GM20000 (cell line): ENCODE results near the gene C1QA.

Source experiments
- DNase-seq: peaks from one replicate; pipeline ENCODE4 v3.0.0; 2012; ENCODE audit warnings: low spot score
- TF ChIP-seq, protein P1 (sequence below): IDR thresholded peaks from 2 replicates; pipeline ENCODE4 v1.5.1; 2012; ENCODE audit warnings: mild to moderate bottlenecking, control low read depth; ENCODE audit errors: extremely low read depth, missing control alignments

The C1QA gene, protein sequence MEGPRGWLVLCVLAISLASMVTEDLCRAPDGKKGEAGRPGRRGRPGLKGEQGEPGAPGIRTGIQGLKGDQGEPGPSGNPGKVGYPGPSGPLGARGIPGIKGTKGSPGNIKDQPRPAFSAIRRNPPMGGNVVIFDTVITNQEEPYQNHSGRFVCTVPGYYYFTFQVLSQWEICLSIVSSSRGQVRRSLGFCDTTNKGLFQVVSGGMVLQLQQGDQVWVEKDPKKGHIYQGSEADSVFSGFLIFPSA

DNA sequence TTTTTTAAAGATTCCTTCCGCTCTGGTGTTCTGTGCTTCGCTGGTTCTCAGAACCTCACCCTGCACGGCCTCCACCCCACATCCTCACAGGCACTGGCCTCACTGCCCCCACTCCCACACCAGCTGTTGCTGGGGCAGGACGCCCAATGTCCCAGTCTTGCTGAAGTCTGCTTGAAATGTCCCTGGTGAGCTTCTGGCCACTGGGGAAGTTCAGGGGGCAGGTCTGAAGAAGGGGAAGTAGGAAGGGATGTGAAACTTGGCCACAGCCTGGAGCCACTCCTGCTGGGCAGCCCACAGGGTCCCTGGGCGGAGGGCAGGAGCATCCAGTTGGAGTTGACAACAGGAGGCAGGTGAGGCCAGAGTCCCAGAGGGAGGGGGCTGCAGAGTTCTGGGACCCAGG lies at the start of gene C1QA:
C1QA (plus strand) TSS at position 276 of the 400 bp plus-strand sequence. CDS start 989 bp downstream, outside the sequence.
- DNase-seq, result no peak

DNA sequence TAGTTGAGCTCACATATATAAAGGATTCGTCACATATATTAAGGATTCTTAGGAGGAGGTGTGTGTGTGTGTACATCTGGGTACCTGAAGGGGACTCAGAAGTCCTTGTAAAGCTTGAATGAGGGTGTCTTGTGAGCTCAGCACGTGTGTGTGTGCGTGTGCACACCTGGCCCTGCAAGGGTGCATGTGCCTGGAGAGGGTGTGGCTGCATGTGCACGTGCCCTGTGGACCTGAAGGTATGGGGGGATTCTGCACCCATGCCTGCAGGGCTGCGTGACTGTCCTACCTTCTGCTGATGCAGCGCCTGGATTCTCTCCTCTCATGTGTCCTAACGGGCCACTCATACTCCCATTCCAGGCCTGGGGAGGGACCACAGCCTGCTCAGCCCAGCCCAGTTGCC lies 49.2 kb upstream of the C1QA start:
- DNase-seq, result no peak
- TF ChIP-seq, protein P1, sequence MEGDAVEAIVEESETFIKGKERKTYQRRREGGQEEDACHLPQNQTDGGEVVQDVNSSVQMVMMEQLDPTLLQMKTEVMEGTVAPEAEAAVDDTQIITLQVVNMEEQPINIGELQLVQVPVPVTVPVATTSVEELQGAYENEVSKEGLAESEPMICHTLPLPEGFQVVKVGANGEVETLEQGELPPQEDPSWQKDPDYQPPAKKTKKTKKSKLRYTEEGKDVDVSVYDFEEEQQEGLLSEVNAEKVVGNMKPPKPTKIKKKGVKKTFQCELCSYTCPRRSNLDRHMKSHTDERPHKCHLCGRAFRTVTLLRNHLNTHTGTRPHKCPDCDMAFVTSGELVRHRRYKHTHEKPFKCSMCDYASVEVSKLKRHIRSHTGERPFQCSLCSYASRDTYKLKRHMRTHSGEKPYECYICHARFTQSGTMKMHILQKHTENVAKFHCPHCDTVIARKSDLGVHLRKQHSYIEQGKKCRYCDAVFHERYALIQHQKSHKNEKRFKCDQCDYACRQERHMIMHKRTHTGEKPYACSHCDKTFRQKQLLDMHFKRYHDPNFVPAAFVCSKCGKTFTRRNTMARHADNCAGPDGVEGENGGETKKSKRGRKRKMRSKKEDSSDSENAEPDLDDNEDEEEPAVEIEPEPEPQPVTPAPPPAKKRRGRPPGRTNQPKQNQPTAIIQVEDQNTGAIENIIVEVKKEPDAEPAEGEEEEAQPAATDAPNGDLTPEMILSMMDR, result no peak

More for the DNA sequence above, at the start of gene C1QA:
- TF ChIP-seq, protein P1, result no peak

DNA sequence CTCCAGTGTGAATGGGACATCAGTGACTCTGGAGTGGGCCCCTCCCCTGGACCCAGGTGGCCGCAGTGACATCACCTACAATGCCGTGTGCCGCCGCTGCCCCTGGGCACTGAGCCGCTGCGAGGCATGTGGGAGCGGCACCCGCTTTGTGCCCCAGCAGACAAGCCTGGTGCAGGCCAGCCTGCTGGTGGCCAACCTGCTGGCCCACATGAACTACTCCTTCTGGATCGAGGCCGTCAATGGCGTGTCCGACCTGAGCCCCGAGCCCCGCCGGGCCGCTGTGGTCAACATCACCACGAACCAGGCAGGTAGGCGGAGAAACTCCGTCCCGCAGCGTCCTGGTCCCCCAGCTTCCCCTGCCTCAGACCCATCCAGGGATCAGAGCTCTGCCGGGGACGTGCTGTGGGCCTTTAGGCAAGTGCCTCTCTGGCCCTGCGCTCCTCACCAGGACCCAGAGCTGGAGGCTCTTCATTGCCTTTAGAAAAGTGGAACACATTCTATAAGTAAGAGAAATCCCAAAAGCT lies 47.5 kb upstream of the C1QA start:
- no peak for DNase-seq
- TF ChIP-seq, protein P1, result no peak

DNA sequence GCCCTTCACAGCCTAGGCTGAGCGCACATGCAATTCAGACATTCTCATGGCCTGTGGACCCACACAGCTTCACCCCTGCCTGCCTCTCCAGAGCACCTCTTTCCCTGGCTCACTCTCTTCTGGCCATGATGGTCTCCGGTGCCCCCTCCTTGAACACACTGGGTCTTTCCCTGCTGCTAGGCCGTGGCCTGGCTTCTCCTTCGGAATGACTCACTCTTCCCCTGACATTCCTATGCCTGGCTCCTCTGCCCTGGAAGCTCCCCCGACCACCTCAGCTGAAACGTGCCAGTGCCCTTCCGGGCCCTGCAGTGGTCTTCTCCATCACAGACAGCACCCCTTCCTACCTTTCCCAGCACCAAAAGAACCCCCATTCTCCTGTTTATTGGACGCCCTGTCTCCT lies 44.9 kb upstream of the C1QA start:
- TF ChIP-seq, protein P1, result no peak
- DNase-seq, result no peak

DNA sequence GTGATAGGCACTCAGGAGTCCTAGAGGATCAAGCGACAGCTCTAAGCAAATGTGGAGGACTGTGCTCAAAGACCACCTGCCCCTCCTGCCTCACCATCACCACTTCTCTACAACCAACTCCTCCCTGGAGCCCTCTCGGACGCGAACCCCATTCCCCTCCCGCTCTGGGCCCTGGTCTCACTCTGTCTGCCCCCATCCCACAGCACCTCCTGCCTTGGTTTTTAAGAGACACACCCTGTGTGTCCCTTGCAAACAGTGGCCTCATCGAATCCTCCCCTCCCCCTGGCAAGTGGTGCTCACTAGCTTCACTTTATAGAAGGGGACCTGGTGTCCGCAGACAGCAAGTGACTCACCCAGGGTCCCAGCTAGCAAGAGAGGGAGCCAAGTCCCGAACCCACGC lies 44.4 kb upstream of the C1QA start:
- TF ChIP-seq, protein P1, result no peak
- DNase-seq, result no peak

DNA sequence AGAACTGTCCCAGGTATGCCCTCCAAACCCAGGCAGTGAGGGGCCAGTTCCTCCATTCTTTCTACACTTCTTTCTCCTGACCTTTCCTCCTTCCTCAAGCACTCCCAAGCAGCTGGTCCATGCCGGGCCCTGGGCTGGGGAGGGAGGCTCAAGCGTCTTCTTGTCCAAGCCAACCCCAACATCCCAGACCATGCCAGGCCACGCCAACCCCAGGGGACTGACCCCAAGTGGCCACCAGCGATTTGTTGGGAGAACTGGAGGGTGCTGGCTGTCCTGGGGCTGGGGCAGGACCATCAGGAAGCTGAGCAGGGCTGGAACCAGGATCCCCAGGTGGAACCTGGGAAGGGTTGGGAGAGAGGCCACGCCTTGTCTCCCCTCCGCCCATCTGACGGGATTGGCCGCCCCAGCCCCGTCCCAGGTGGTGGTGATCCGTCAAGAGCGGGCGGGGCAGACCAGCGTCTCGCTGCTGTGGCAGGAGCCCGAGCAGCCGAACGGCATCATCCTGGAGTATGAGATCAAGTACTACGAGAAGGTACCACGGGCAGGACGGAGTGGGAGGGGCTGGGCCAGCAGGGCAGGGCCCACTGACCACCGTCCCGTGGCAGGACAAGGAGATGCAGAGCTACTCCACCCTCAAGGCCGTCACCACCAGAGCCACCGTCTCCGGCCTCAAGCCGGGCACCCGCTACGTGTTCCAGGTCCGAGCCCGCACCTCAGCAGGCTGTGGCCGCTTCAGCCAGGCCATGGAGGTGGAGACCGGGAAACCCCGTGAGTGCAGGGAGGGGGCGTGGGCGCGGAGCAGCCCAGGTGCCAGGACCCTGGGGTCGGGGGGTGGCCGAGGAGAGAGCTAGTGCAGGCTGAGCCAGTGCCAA lies 43.3 kb upstream of the C1QA start:
- TF ChIP-seq, protein P1, result no peak
- DNase-seq, result no peak

DNA sequence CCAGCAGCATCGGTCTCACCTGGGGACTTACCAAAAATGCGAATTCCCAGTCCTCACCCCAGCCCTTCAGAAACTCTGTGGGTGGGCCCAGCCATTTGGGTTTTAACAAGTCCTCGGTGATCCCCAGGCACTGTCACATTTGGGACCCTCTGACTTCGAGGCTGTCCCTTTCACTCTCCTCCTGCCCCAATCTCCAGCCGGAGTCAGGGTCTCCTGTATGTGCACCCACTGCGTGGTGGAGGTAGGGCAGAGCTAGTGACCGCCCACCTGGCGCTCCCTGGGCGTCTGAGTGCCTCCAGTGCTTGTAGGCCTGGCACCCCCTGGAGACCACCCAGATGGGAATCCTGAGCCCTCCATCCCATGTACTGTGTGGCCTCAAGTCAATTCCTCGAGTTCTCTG lies 42.0 kb upstream of the C1QA start:
- TF ChIP-seq, protein P1, result no peak
- DNase-seq, result no peak
